OCI-LY7 (cell line): Measurements from ENCODE around the gene TRIM28. TPM values are rescaled to one million over a fixed set of nuclear protein-coding genes. Genes with fewer than 3 reads are reported as not detected.

ENCODE experiments used
- BruUV-seq: library from RNA; stranded (reverse); fragments of 400-500 nt; replicated peaks from 2 replicates; lab custom pipeline; 2021; lab: Mats Ljungman, UMichigan
- CTCF ChIA-PET: fragments of 300-600 bp; sonication (Branson Sonifier 250); formaldehyde crosslinking; loops from one replicate; lab custom pipeline; 2022; ENCODE audit warnings: antibody characterized with exemption; ENCODE audit not compliant: unreplicated experiment; lab: Charles Lee
- POLR2A ChIA-PET: fragments of 300-600 bp; sonication (Branson Sonifier 250); formaldehyde crosslinking; loops from one replicate; lab custom pipeline; 2022; ENCODE audit warnings: antibody characterized with exemption; lab: Charles Lee
- DNase-seq: peaks from one replicate; pipeline ENCODE4 v3.0.0-alpha.2; 2015; ENCODE audit warnings: low spot score
- H2AFZ ChIP-seq: fragments of 200-600 bp; sonication (generic), shearing (Covaris generic); 2 replicates; pipeline ENCODE4 v1.6.1; 2014; ENCODE audit warnings: mild to moderate bottlenecking, antibody characterized with exemption, low read length, moderate library complexity
- H3K27ac ChIP-seq: fragments of 200-600 bp; sonication (generic); 2 replicates; pipeline ENCODE4 v1.5.1; 2014; ENCODE audit warnings: mixed run types, low read depth, mild to moderate bottlenecking, moderate library complexity, low read length, inconsistent platforms; ENCODE audit not compliant: poor library complexity, severe bottlenecking
- H3K36me3 ChIP-seq: fragments of 200-600 bp; sonication (generic); 2 replicates; pipeline ENCODE4 v1.6.1; 2014; ENCODE audit warnings: mild to moderate bottlenecking, antibody characterized with exemption, low read length, moderate library complexity, mixed read lengths; ENCODE audit not compliant: insufficient read depth
- H3K4me1 ChIP-seq: fragments of 200-600 bp; sonication (generic); 2 replicates; pipeline ENCODE4 v1.5.1; 2014; ENCODE audit warnings: mild to moderate bottlenecking, low read length; ENCODE audit not compliant: insufficient read depth, poor library complexity, severe bottlenecking
- H3K4me2 ChIP-seq: fragments of 200-600 bp; sonication (generic); 2 replicates; pipeline ENCODE4 v1.6.1; 2014; ENCODE audit warnings: mild to moderate bottlenecking, low read length
- H3K4me3 ChIP-seq: fragments of 200-600 bp; sonication (generic); 2 replicates; pipeline ENCODE4 v1.5.1; 2014; ENCODE audit warnings: mild to moderate bottlenecking, low read depth, low read length; ENCODE audit not compliant: poor library complexity, severe bottlenecking
- H3K79me2 ChIP-seq: fragments of 200-600 bp; sonication (generic); 2 replicates; pipeline ENCODE4 v1.6.1; 2016; ENCODE audit warnings: low read depth, mild to moderate bottlenecking, low read length, moderate library complexity, mixed read lengths; ENCODE audit not compliant: insufficient read depth
- H3K9me2 ChIP-seq: fragments of 200-600 bp; sonication (generic); 2 replicates; pipeline ENCODE4 v1.6.1; 2016; ENCODE audit warnings: mild to moderate bottlenecking, low read length, mixed read lengths; ENCODE audit not compliant: insufficient read depth
- H3K9me3 ChIP-seq: fragments of 200-600 bp; sonication (generic); 2 replicates; pipeline ENCODE4 v1.6.1; 2014; ENCODE audit warnings: mild to moderate bottlenecking, mixed run types, low read length, mixed read lengths
- H4K20me1 ChIP-seq: fragments of 200-600 bp; sonication (generic); 2 replicates; pipeline ENCODE4 v1.6.1; 2014; ENCODE audit warnings: mild to moderate bottlenecking, antibody characterized with exemption, low read length, moderate library complexity, mixed read lengths; ENCODE audit not compliant: insufficient read depth
- CTCF ChIP-seq: fragments of 200-600 bp; sonication (generic); conservative IDR thresholded peaks from 2 replicates; pipeline ENCODE4 v1.5.1; 2014; ENCODE audit warnings: mild to moderate bottlenecking, antibody characterized with exemption, low read length, moderate library complexity, mixed read lengths
- EZH2phosphoT487 ChIP-seq: fragments of 200-600 bp; sonication (generic); IDR thresholded peaks from 2 replicates; pipeline ENCODE4 v1.6.1; 2018; ENCODE audit warnings: low read depth, borderline replicate concordance, mild to moderate bottlenecking, mixed run types, antibody characterized with exemption, low read length, moderate library complexity, mixed read lengths
- intact Hi-C: fragments of 100-400 bp; cut with micrococcal nuclease; formaldehyde crosslinking; loops from one replicate; pipeline ENCODE4 v1.10.0; 2022; ENCODE audit not compliant: unreplicated experiment
- total RNA-seq, 2 experiments: library from RNA; depleted of rRNA in 1 of 2; stranded (reverse); fragments of >200 nt in 1 of 2; shearing (Covaris generic) in 1 of 2; gene quantifications; 2 replicates each; pipeline ENCODE4 v1.2.3, GENCODE V29; 2014 to 2022

TRIM28 gene
- total RNA-seq, 2 experiments from 2014 or later, result 601 to 729 TPM

GRCh38 chr19:58544591-58545285 lies 874 bp downstream of the TRIM28 start:
- H3K9me3 ChIP-seq, result no peaks in the 10 kb centered on the region
- H3K27ac ChIP-seq, result peak overlapping the region; percentile 87
- H3K36me3 ChIP-seq, result peaks cover 50% of the 10 kb centered on the region
- peak overlapping the region; percentile 94 for H3K4me3 ChIP-seq
- H3K9me2 ChIP-seq, result no peaks in the 10 kb centered on the region
- CTCF ChIA-PET, result interaction anchor here (0.8 kb wide), 1 partner anchor 10 kb away, joined by 4 read pairs; the partner anchor contains the start of gene CHMP2A
- peaks cover 33% of the 10 kb centered on the region for H4K20me1 ChIP-seq
- peak; percentile 78 for DNase-seq
- H3K79me2 ChIP-seq, result peaks cover 38% of the 10 kb centered on the region
- intact Hi-C loops, result loop anchor here (1.0 kb wide), 4 partner anchors 11 to 29 kb away; partner anchors contain the start of genes CHMP2A, MZF1 and ZBTB45
- H3K4me1 ChIP-seq, result peaks cover 20% of the 10 kb centered on the region
- TF ChIP-seq EZH2phosphoT487 (no peak), CTCF (no peak)
- peak overlapping the region; percentile 98 for H3K4me2 ChIP-seq
- no peak overlapping the region for H2AFZ ChIP-seq
- no TSS peak for BruUV-seq
- POLR2A ChIA-PET, result interaction anchor here (1.0 to 1.7 kb wide), 5 partner anchors 8 to 24 kb away, joined by 4 to 14 read pairs (median 8); partner anchors contain the start of genes CHMP2A and ZBTB45

GRCh38 chr19:58545286-58546018 lies 1.6 kb downstream of the TRIM28 start:
- CTCF ChIA-PET, result interaction anchor here (0.8 kb wide), 1 partner anchor 9 kb away, joined by 4 read pairs; the partner anchor contains the start of gene CHMP2A
- Histone ChIP-seq H3K4me3 (peak overlapping the region; percentile 94), H2AFZ (no peak overlapping the region), H3K27ac (peak overlapping the region; percentile 66), H3K4me1 (peaks cover 20% of the 10 kb centered on the region), H3K79me2 (peaks cover 38% of the 10 kb centered on the region), H3K4me2 (peak overlapping the region; percentile 98), H4K20me1 (peaks cover 33% of the 10 kb centered on the region), H3K9me3 (no peaks in the 10 kb centered on the region), H3K36me3 (peaks cover 57% of the 10 kb centered on the region), H3K9me2 (no peaks in the 10 kb centered on the region)
- POLR2A ChIA-PET, result interaction anchor here (1.3 kb wide), 1 partner anchor 9 kb away, joined by 9 read pairs; the partner anchor contains the start of gene CHMP2A
- intact Hi-C loops, result loop anchor here (1.0 kb wide), 1 partner anchor 10 kb away; the partner anchor contains the start of gene CHMP2A
- BruUV-seq, result no TSS peak
- TF ChIP-seq EZH2phosphoT487 (no peak), CTCF (no peak)
- peak; percentile 36 for DNase-seq
